ENCODE results near the gene MCC. TPM values are rescaled to one million over a fixed set of nuclear protein-coding genes. Genes with fewer than 3 reads are reported as not detected.

Gene MCC
- total and polyA plus RNA-seq, 2 donors from 2014 or later, result 2.4 to 20.6 TPM

GRCh38 chr5:113193311-113193978 lies 294.8 kb downstream of the MCC start:
- peaks cover 0 to 2% (median 0%) of the 10 kb centered on the region in 3 donors for H3K4me1 ChIP-seq (ENCODE audit: control insufficient read depth in 2 of 3, insufficient read depth in 2 of 3, low read depth in 1 of 3, low read length in 3 of 3)
- intact Hi-C loops (cut with DNase I), result no loop called here
- DNase-seq (no peak), FAIRE-seq (no peak)
- no peaks in the 10 kb centered on the region for H3K36me3 ChIP-seq (ENCODE audit: control insufficient read depth in 2 of 3, insufficient read depth in 3 of 3, low read length in 3 of 3)
- H3K4me3 ChIP-seq (ENCODE audit: low read length in 3 of 3), result no peak overlapping the region
- no peak overlapping the region for H3K27ac ChIP-seq (ENCODE audit: low read depth in 2 of 2, low read length in 2 of 2)
- no peaks in the 10 kb centered on the region for H3K27me3 ChIP-seq (ENCODE audit: control insufficient read depth, insufficient read depth, low read length)
- TF ChIP-seq CTCF (IDR thresholded peaks at IDR 0.05; ENCODE audit: borderline replicate concordance, extremely low read depth, insufficient read depth), result no peak
- no peak overlapping the region for H3K9ac ChIP-seq (ENCODE audit: low read length in 3 of 3)
- H3K9me3 ChIP-seq (ENCODE audit: control insufficient read depth in 2 of 3, insufficient read depth in 1 of 3, low read length in 3 of 3), result peaks cover 0 to 5% (median 0%) of the 10 kb centered on the region in 3 donors

GRCh38 chr5:113192541-113192940 lies 295.7 kb downstream of the MCC start:
- intact Hi-C loops (cut with DNase I), result no loop called here
- FAIRE-seq (no peak), DNase-seq (no peak)
- no peak overlapping the region for H3K27ac ChIP-seq (ENCODE audit: low read depth in 2 of 2, low read length in 2 of 2)
- H3K27me3 ChIP-seq (ENCODE audit: control insufficient read depth, insufficient read depth, low read length), result no peaks in the 10 kb centered on the region
- H3K4me3 ChIP-seq (ENCODE audit: low read length in 3 of 3), result no peak overlapping the region
- H3K36me3 ChIP-seq (ENCODE audit: control insufficient read depth in 2 of 3, insufficient read depth in 3 of 3, low read length in 3 of 3), result no peaks in the 10 kb centered on the region
- no peak for TF ChIP-seq CTCF (IDR thresholded peaks at IDR 0.05; ENCODE audit: borderline replicate concordance, extremely low read depth, insufficient read depth)
- H3K9ac ChIP-seq (ENCODE audit: low read length in 3 of 3), result no peak overlapping the region
- peaks cover 0 to 5% (median 0%) of the 10 kb centered on the region in 3 donors for H3K9me3 ChIP-seq (ENCODE audit: control insufficient read depth in 2 of 3, insufficient read depth in 1 of 3, low read length in 3 of 3)
- H3K4me1 ChIP-seq (ENCODE audit: control insufficient read depth in 2 of 3, insufficient read depth in 2 of 3, low read depth in 1 of 3, low read length in 3 of 3), result peaks cover 0 to under 1% (median 0%) of the 10 kb centered on the region in 3 donors

- intact Hi-C loops (cut with DNase I), result no loop called here
- no peak for FAIRE-seq
- no peak for TF ChIP-seq CTCF (IDR thresholded peaks at IDR 0.05; ENCODE audit: borderline replicate concordance, extremely low read depth, insufficient read depth)
- no peaks in the 10 kb centered on the region for H3K27me3 ChIP-seq (ENCODE audit: control insufficient read depth, insufficient read depth, low read length)
- no peak for DNase-seq
- peaks cover 0 to 3% (median 0%) of the 10 kb centered on the region in 3 donors for H3K4me1 ChIP-seq (ENCODE audit: control insufficient read depth in 2 of 3, insufficient read depth in 2 of 3, low read depth in 1 of 3, low read length in 3 of 3)
- no peak overlapping the region for H3K4me3 ChIP-seq (ENCODE audit: low read length in 3 of 3)
- H3K9me3 ChIP-seq (ENCODE audit: control insufficient read depth in 2 of 3, insufficient read depth in 1 of 3, low read length in 3 of 3), result peaks cover 0 to 5% (median 0%) of the 10 kb centered on the region in 3 donors
- H3K27ac ChIP-seq (ENCODE audit: low read depth in 2 of 2, low read length in 2 of 2), result no peak overlapping the region
- H3K36me3 ChIP-seq (ENCODE audit: control insufficient read depth in 2 of 3, insufficient read depth in 3 of 3, low read length in 3 of 3), result no peaks in the 10 kb centered on the region
- no peak overlapping the region for H3K9ac ChIP-seq (ENCODE audit: low read length in 3 of 3)
These were observed 297.9 kb downstream of the MCC start for GRCh38 chr5:113190347-113190746.

Measured in kidney (tissue), 14 donors.